ENCODE measurements around the gene RTN4.
"Not testable (repeated sequence)": the region's sequence is repeated elsewhere in the genome, so short reads cannot be mapped to it uniquely, and the experiment has no call there.

RTN4 gene

GRCh38 chr2:54999182-54999581 lies 51.1 kb downstream of the RTN4 start:
- TF ChIP-seq, protein P1, sequence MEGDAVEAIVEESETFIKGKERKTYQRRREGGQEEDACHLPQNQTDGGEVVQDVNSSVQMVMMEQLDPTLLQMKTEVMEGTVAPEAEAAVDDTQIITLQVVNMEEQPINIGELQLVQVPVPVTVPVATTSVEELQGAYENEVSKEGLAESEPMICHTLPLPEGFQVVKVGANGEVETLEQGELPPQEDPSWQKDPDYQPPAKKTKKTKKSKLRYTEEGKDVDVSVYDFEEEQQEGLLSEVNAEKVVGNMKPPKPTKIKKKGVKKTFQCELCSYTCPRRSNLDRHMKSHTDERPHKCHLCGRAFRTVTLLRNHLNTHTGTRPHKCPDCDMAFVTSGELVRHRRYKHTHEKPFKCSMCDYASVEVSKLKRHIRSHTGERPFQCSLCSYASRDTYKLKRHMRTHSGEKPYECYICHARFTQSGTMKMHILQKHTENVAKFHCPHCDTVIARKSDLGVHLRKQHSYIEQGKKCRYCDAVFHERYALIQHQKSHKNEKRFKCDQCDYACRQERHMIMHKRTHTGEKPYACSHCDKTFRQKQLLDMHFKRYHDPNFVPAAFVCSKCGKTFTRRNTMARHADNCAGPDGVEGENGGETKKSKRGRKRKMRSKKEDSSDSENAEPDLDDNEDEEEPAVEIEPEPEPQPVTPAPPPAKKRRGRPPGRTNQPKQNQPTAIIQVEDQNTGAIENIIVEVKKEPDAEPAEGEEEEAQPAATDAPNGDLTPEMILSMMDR (IDR thresholded peaks at IDR 0.05) = no peak
- Mint-ChIP-seq H3K36me3 (ENCODE audit: low read depth) (peaks cover 18% of the 10 kb centered on the region), H3K4me1 (peaks cover 13% of the 10 kb centered on the region), H3K27ac (no peak overlapping the region), H3K9me3 (no peaks in the 10 kb centered on the region), H3K27me3 (ENCODE audit: low read depth, poor library complexity) (peaks cover 2% of the 10 kb centered on the region), H3K4me3 (no peak overlapping the region)
- DNase-seq = no peak

DNA sequence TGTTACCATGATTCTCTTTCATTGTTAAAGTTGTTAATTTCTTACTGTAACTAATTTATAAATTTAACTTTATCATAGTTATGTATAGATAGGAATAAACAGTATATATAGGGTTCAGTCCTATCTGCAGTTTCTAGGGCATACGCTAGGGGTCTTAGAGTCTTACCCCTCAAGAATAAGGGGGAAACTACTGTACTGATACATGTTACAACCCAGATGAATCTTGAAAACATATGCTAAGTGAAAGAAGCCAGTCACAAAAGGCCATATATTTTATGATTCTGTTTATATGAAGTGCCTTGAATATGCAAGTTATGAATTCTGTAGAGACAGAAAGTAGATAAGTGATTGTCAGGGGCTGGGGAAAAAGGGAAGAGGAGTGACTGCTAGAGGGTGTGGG lies 52.4 kb downstream of the RTN4 start:
- no peak overlapping the region for H3K27ac Mint-ChIP-seq
- H3K36me3 Mint-ChIP-seq (ENCODE audit: low read depth) = peaks cover 26% of the 10 kb centered on the region
- no peak for DNase-seq
- peaks cover 2% of the 10 kb centered on the region for H3K27me3 Mint-ChIP-seq (ENCODE audit: low read depth, poor library complexity)
- H3K4me3 Mint-ChIP-seq = no peak overlapping the region
- TF ChIP-seq, protein P1 (IDR thresholded peaks at IDR 0.05) = no peak
- H3K4me1 Mint-ChIP-seq = peaks cover 9% of the 10 kb centered on the region
- no peaks in the 10 kb centered on the region for H3K9me3 Mint-ChIP-seq

DNA sequence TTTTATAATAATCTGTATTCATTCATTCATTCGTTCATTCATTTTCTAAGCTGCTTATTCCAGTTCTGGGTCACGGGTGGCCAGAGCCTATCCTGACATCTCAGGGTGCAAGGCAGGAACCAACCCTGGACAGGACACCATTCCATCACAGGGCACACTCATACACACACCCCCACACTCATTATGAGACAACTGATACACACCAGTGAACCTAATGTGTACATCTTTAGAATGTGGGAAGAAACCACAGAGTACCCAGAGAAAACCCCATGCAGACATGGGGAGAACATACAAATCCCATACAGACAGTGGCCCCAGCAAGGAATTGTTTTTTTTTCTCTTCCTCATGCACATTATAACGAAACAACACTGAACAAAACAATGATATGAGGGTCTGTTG lies 54.7 kb downstream of the RTN4 start:
- Mint-ChIP-seq H3K9me3 (no peaks in the 10 kb centered on the region), H3K27ac (no peak overlapping the region), H3K27me3 (ENCODE audit: low read depth, poor library complexity) (peaks cover 2% of the 10 kb centered on the region), H3K4me1 (peaks cover 7% of the 10 kb centered on the region), H3K4me3 (no peak overlapping the region), H3K36me3 (ENCODE audit: low read depth) (peaks cover 35% of the 10 kb centered on the region)
- TF ChIP-seq, protein P1 (IDR thresholded peaks at IDR 0.05) = no peak
- no peak for DNase-seq

GRCh38 chr2:54990694-54991093 lies 59.6 kb downstream of the RTN4 start:
- not testable (repeated sequence) for H3K27me3 Mint-ChIP-seq (ENCODE audit: low read depth, poor library complexity); H3K4me3 Mint-ChIP-seq; DNase-seq; H3K27ac Mint-ChIP-seq; H3K9me3 Mint-ChIP-seq; H3K4me1 Mint-ChIP-seq
- H3K36me3 Mint-ChIP-seq (ENCODE audit: low read depth) = peaks cover 38% of the 10 kb centered on the region

DNA sequence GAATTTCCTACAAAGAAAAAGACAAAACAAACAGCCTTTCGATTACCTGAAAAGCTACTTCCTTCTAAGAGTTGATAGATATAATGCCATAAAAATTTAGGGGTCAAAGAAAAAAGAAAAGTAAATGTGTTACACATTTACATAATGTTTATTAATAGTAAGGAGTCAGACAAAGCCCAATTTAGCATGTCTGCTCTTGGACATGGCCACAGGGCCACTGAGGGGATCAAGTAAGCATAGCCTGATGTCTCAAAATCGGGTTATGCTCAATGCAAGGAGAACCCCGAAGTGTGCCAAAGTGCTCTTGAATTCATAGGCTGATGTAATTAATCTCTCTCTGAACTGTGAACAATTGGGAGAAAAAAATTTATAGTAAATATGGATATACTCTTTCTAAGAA lies 61.6 kb downstream of the RTN4 start:
- H3K27ac Mint-ChIP-seq = peak overlapping the region; percentile 29
- peaks cover 42% of the 10 kb centered on the region for H3K36me3 Mint-ChIP-seq (ENCODE audit: low read depth)
- no peaks in the 10 kb centered on the region for H3K9me3 Mint-ChIP-seq

GRCh38 chr2:54986264-54986663 lies 64.0 kb downstream of the RTN4 start:
- Mint-ChIP-seq H3K4me1 (peaks cover 4% of the 10 kb centered on the region), H3K27ac (no peak overlapping the region), H3K9me3 (no peaks in the 10 kb centered on the region), H3K36me3 (ENCODE audit: low read depth) (peaks cover 43% of the 10 kb centered on the region), H3K4me3 (no peak overlapping the region), H3K27me3 (ENCODE audit: low read depth, poor library complexity) (no peaks in the 10 kb centered on the region)
- DNase-seq = no peak
- TF ChIP-seq, protein P1 (IDR thresholded peaks at IDR 0.05) = no peak

More for the DNA sequence above, 61.6 kb downstream of the RTN4 start:
- H3K27me3 Mint-ChIP-seq (ENCODE audit: low read depth, poor library complexity) = no peaks in the 10 kb centered on the region
- TF ChIP-seq, protein P1 (IDR thresholded peaks at IDR 0.05) = no peak
- no peak for DNase-seq
- no peaks in the 10 kb centered on the region for H3K4me1 Mint-ChIP-seq
- H3K4me3 Mint-ChIP-seq = no peak overlapping the region
